ENCODE data around the gene ZNF280A. TPM values are rescaled to one million over a fixed set of nuclear protein-coding genes. Genes with fewer than 3 reads are reported as not detected.

ZNF280A gene
- total and polyA plus RNA-seq, 2 experiments from 2014 or later: not detected

GRCh38 chr22:22534604-22535415, 14.7 kb upstream of the ZNF280A start:
- Histone ChIP-seq H2AFZ (no peak overlapping the region), H3K4me1 (ENCODE audit: insufficient read depth) (no peaks in the 10 kb centered on the region), H3K36me3 (ENCODE audit: insufficient read depth) (no peaks in the 10 kb centered on the region), H3K4me2 (no peak overlapping the region), H3K4me3 (no peak overlapping the region), H3K27ac (ENCODE audit: low read depth) (no peak overlapping the region), H3K27me3 (ENCODE audit: insufficient read depth) (peaks cover 98% of the 10 kb centered on the region), H3F3A (replicated peaks; ENCODE audit: low read depth) (no peaks in the 10 kb centered on the region), H3K79me2 (replicated peaks; ENCODE audit: insufficient read depth) (no peaks in the 10 kb centered on the region), H4K20me1 (replicated peaks; ENCODE audit: insufficient read depth) (no peaks in the 10 kb centered on the region), H3K9me2 (ENCODE audit: insufficient read depth) (no peaks in the 10 kb centered on the region)
- no peaks in the 10 kb centered on the region for H3K36me3 Mint-ChIP-seq (ENCODE audit: low read depth)
- H3K27ac Mint-ChIP-seq: no peak overlapping the region
- ATAC-seq (no peak), DNase-seq (ENCODE audit: low spot score) (no peak)
- no peak overlapping the region for H3K4me3 Mint-ChIP-seq
- H3K4me1 Mint-ChIP-seq: no peaks in the 10 kb centered on the region
- no peak for TF ChIP-seq ZNF462 (CRISPR knock-in tag; IDR thresholded peaks at IDR 0.05)
- no peak for TF ChIP-seq STAT1 (IDR thresholded peaks at IDR 0.05; ENCODE audit: unreplicated experiment)
- no peak for TF ChIP-seq CTCF (conservative IDR thresholded peaks at IDR 0.05; ENCODE audit: low read depth in 2 of 2)
- peaks cover 2% of the 10 kb centered on the region; the same call in 1 of the 3 replicates for H3K9me3 Mint-ChIP-seq
- H3K27me3 Mint-ChIP-seq (ENCODE audit: insufficient read depth, low read depth, poor library complexity): peaks cover 67% of the 10 kb centered on the region

All from GM23338 (cell line).